Hippocampal formation (tissue), 2 donors: ENCODE measurements around the gene FHOD3.

Experiments used
- DNase-seq, 2 donors: peaks; one replicate each; lab custom pipeline; 2025; lab: John Stamatoyannopoulos, UW

Gene FHOD3

GRCh38 chr18:36322734-36323133 lies 25.2 kb downstream of the FHOD3 start:
- no peak for DNase-seq

GRCh38 chr18:36323421-36323820 lies 25.9 kb downstream of the FHOD3 start:
- no peak for DNase-seq

- DNase-seq, result no peak
Observed at GRCh38 chr18:36325846-36326245, 28.3 kb downstream of the FHOD3 start.

GRCh38 chr18:36326771-36327170 lies 29.3 kb downstream of the FHOD3 start:
- DNase-seq, result no peak

- DNase-seq, result no peak
Observed at GRCh38 chr18:36327352-36328316, 30.1 kb downstream of the FHOD3 start.

- no peak for DNase-seq
Observed at GRCh38 chr18:36328385-36328858, 30.9 kb downstream of the FHOD3 start.

GRCh38 chr18:36328916-36329315 lies 31.4 kb downstream of the FHOD3 start:
- DNase-seq, result no peak

GRCh38 chr18:36329684-36330434 lies 32.3 kb downstream of the FHOD3 start:
- no peak for DNase-seq

GRCh38 chr18:36330435-36331052 lies 33.0 kb downstream of the FHOD3 start:
- no peak for DNase-seq

GRCh38 chr18:36331521-36331971 lies 34.0 kb downstream of the FHOD3 start:
- no peak for DNase-seq

GRCh38 chr18:36333414-36333813 lies 35.9 kb downstream of the FHOD3 start:
- DNase-seq, result no peak

- DNase-seq, result no peak
Observed at GRCh38 chr18:36334798-36335197, 37.3 kb downstream of the FHOD3 start.

GRCh38 chr18:36335476-36336279 lies 38.2 kb downstream of the FHOD3 start:
- DNase-seq, result no peak

- no peak for DNase-seq
Observed at GRCh38 chr18:36337679-36338402, 40.3 kb downstream of the FHOD3 start.

GRCh38 chr18:36338403-36338933 lies 41.0 kb downstream of the FHOD3 start:
- no peak for DNase-seq

- DNase-seq, result no peak
Observed at GRCh38 chr18:36340246-36340645, 42.7 kb downstream of the FHOD3 start.

GRCh38 chr18:36341944-36342343 lies 44.4 kb downstream of the FHOD3 start:
- DNase-seq, result no peak

- no peak for DNase-seq
Observed at GRCh38 chr18:36348331-36348730, 50.8 kb downstream of the FHOD3 start.

- DNase-seq, result no peak
Observed at GRCh38 chr18:36348971-36349417, 51.5 kb downstream of the FHOD3 start.

GRCh38 chr18:36349552-36349951 lies 52.0 kb downstream of the FHOD3 start:
- DNase-seq, result no peak
